Right lobe of liver (tissue), 6 donors: ENCODE data around the gene NDUFS2. TPM values are rescaled to one million over a fixed set of nuclear protein-coding genes. Genes with fewer than 3 reads are reported as not detected.
A peak's percentile ranks its signal among the peaks of the same experiment; 100 is the strongest.

Experiments
- ATAC-seq, 4 donors: fragments of 200-7000 bp; cut with Tn5 transposase; one replicate each; pipeline ENCODE4 v1.9.1; 2020; ENCODE audit warnings: mild to moderate bottlenecking in 4 of 4, moderate library complexity in 4 of 4
- DNase-seq, 3 donors: peaks; one replicate each; pipeline ENCODE4 v3.0.0-alpha.2; 2020
- H3K27ac ChIP-seq, 3 donors: fragments of 200-600 bp; one replicate each; pipeline ENCODE4 v1.8.0; 2022
- H3K27me3 ChIP-seq, 2 donors: fragments of 200-600 bp; one replicate each; pipeline ENCODE4 v1.8.0; 2022
- H3K36me3 ChIP-seq, 4 donors: fragments of 200-600 bp; sonication (generic) in 1 of 4; one replicate each; pipeline versions ENCODE4 v1.5.1 to v1.8.0; 2017 to 2022; ENCODE audit warnings: control low read depth in 1 of 4
- H3K4me1 ChIP-seq, 4 donors: fragments of 200-600 bp; sonication (generic) in 1 of 4; one replicate each; pipeline versions ENCODE4 v1.5.1 to v1.8.0; 2017 to 2022; ENCODE audit warnings: control low read depth in 1 of 4
- H3K4me3 ChIP-seq, 3 donors: fragments of 200-600 bp; one replicate each; pipeline ENCODE4 v1.8.0; 2022
- H3K9me3 ChIP-seq, 4 donors: fragments of 200-600 bp; sonication (generic) in 1 of 4; one replicate each; pipeline versions ENCODE4 v1.5.1 to v1.8.0; 2017 to 2022; ENCODE audit warnings: control low read depth in 1 of 4
- POLR2A ChIP-seq: fragments of 450-650 bp; IDR thresholded peaks from one replicate; pipeline ENCODE4 v1.6.1; 2017; ENCODE audit warnings: antibody characterized with exemption, mild to moderate bottlenecking
- whole genome bisulfite sequencing: methylation state at CpG from one replicate; pipeline ENCODE4 v1.1.6; 2018; ENCODE audit warnings: low coverage, low lambda C conversion rate; ENCODE audit not compliant: insufficient coverage; ENCODE audit errors: missing lambda C conversion rate; 5-methylcytosine and 5-hydroxymethylcytosine counted together
- intact Hi-C, 2 donors: fragments of 100-400 bp; cut with DNase I; formaldehyde crosslinking; loops; one replicate each; pipeline versions ENCODE4 v1.11.2 to v1.14.1; 2022
- total RNA-seq, 6 experiments: library from RNA; depleted of rRNA in 2 of 6; stranded (reverse); fragments of >200 nt in 2 of 6; fragmentation: NEBNext Ultra II Directional in 3 of 6; extraction: Animal tissue kit (Norgen Biotek cat#: 25700) in 3 of 6; gene quantifications; one replicate each; pipeline versions ENCODE4 v1.1.0 to v1.2.4, GENCODE V29; 2016 to 2023
- TF ChIP-seq, protein P1 (sequence below), 4 donors: fragments of 200-600 bp in 3 of 4; fragments of 450-650 bp in 1 of 4; IDR thresholded peaks; one replicate each; pipeline versions ENCODE4 v1.5.1 to v1.8.0; 2016 to 2022; ENCODE audit warnings: antibody characterized with exemption in 4 of 4, mild to moderate bottlenecking in 2 of 4
- donor health status: DM: no; HTN: yes; CAD: no.
- donor health status: DM: no; HTN: no; CAD: no.
- donor health status: DM: no; HTN: no; CAD: no.
- donor health status: DM: no; HTN: yes; CAD: no.
- donor health status: DM: no; HTN: yes; CAD: no.

NDUFS2 gene
- total RNA-seq, 6 experiments from 2014 or later = 91.1 to 157 (median 107) TPM

DNA sequence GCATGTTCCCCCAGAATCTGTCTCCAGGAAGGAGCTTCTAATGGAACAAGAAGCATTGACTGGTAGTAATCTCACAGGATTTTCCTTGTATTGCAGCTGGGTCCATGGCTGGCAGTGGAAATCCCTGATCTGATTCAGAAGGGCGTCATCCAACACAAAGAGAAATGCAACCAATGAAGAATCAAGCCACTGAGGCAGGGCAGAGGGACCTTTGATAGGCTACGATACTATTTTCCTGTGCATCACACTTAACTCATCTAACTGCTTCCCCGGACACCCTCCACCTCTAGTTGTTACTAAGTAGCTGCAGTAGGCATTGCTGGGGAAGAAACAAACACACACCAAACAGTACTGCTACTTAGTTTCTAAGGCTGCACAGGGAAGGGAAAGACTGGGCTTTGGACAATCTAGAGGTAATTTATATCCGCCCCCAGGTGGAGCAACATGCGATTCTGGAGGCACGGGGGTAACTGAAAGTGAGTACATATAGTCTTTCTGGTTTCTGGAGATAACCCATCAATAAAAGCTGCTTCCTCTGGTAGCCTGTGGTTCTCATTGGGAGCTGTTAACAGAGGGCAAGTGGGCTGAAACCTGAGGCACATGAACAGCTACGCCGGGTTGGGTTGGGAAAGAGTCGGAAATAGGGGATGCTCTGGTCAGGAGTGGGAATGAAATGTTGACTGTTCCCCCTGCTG is 43.7 kb upstream of the NDUFS2 start:
- H3K27ac ChIP-seq = peak overlapping the region; percentile 73 to 85 (median 78)
- H3K27me3 ChIP-seq = no peaks in the 10 kb centered on the region
- TF ChIP-seq POLR2A = no peak
- TF ChIP-seq, protein P1, sequence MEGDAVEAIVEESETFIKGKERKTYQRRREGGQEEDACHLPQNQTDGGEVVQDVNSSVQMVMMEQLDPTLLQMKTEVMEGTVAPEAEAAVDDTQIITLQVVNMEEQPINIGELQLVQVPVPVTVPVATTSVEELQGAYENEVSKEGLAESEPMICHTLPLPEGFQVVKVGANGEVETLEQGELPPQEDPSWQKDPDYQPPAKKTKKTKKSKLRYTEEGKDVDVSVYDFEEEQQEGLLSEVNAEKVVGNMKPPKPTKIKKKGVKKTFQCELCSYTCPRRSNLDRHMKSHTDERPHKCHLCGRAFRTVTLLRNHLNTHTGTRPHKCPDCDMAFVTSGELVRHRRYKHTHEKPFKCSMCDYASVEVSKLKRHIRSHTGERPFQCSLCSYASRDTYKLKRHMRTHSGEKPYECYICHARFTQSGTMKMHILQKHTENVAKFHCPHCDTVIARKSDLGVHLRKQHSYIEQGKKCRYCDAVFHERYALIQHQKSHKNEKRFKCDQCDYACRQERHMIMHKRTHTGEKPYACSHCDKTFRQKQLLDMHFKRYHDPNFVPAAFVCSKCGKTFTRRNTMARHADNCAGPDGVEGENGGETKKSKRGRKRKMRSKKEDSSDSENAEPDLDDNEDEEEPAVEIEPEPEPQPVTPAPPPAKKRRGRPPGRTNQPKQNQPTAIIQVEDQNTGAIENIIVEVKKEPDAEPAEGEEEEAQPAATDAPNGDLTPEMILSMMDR (IDR thresholded peaks at IDR 0.05) = no peak
- WGBS = 50% methylated on average over 5 of the region's 9 CpGs
- peak overlapping the region; percentile 84 to 93 (median 87) for H3K4me3 ChIP-seq
- H3K36me3 ChIP-seq = peaks cover 0 to 18% (median 0%) of the 10 kb centered on the region in 4 donors
- intact Hi-C loops = no loop called here
- ATAC-seq (no peak), DNase-seq (no peak)
- peaks cover 0 to 8% (median 0%) of the 10 kb centered on the region in 4 donors for H3K4me1 ChIP-seq
- H3K9me3 ChIP-seq = no peaks in the 10 kb centered on the region

- H3K9me3 ChIP-seq = no peaks in the 10 kb centered on the region
- WGBS = 1% methylated on average over 35 of the region's 60 CpGs
- H3K27me3 ChIP-seq = no peaks in the 10 kb centered on the region
- peak; percentile 96 to 98 (median 96) for ATAC-seq
- peak; percentile 55 for TF ChIP-seq POLR2A
- TF ChIP-seq, protein P1 (IDR thresholded peaks at IDR 0.05) = peak in 2 of 4 donors; percentile 11 to 14
- intact Hi-C loops = no loop called here
- DNase-seq = peak; percentile 94 to 96 (median 94)
- peak within 1 kb of the TSS; percentile 84 to 93 (median 87) for H3K4me3 ChIP-seq
- H3K36me3 ChIP-seq = peaks cover 0 to 22% (median 0%) of the 10 kb centered on the region in 4 donors
- peaks cover 0 to 8% (median 0%) of the 10 kb centered on the region in 4 donors for H3K4me1 ChIP-seq
- peak within 1 kb of the TSS; percentile 73 to 85 (median 78) for H3K27ac ChIP-seq
Observed at GRCh38 chr1:161159087-161159912, 42.9 kb upstream of the NDUFS2 start, which contains the start of gene USP21. Gene USP21 (plus strand): TSS chr1:161159500. CDS start chr1:161160641, 1,141 bp downstream.

- TF ChIP-seq, protein P1 (IDR thresholded peaks at IDR 0.05) = no peak
- no peak for TF ChIP-seq POLR2A
- Histone ChIP-seq H3K27me3 (no peaks in the 10 kb centered on the region), H3K27ac (peak overlapping the region; percentile 73 to 85 (median 78)), H3K4me3 (peak overlapping the region; percentile 84 to 93 (median 87)), H3K36me3 (peaks cover 0 to 22% (median 0%) of the 10 kb centered on the region in 4 donors), H3K9me3 (no peaks in the 10 kb centered on the region), H3K4me1 (peaks cover 0 to 8% (median 0%) of the 10 kb centered on the region in 4 donors)
- no peak for ATAC-seq
- intact Hi-C loops = no loop called here
- no peak for DNase-seq
- 15% methylated on average over 5 of the region's 11 CpGs for WGBS
Observed at GRCh38 chr1:161159913-161160243, 42.3 kb upstream of the NDUFS2 start.

DNA sequence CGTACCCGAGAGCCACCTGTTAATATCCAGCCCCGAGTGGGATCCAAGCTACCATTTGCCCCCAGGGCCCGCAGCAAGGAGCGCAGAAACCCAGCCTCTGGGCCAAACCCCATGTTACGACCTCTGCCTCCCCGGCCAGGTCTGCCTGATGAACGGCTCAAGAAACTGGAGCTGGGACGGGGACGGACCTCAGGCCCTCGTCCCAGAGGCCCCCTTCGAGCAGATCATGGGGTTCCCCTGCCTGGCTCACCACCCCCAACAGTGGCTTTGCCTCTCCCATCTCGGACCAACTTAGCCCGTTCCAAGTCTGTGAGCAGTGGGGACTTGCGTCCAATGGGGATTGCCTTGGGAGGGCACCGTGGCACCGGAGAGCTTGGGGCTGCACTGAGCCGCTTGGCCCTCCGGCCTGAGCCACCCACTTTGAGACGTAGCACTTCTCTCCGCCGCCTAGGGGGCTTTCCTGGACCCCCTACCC is 41.5 kb upstream of the NDUFS2 start:
- Histone ChIP-seq H3K9me3 (no peaks in the 10 kb centered on the region), H3K36me3 (peaks cover 0 to 22% (median 0%) of the 10 kb centered on the region in 4 donors), H3K4me3 (no peak overlapping the region), H3K27ac (no peak overlapping the region), H3K4me1 (peaks cover 0 to 15% (median 0%) of the 10 kb centered on the region in 4 donors), H3K27me3 (no peaks in the 10 kb centered on the region)
- intact Hi-C loops = no loop called here
- no peak for ATAC-seq
- TF ChIP-seq POLR2A = no peak
- TF ChIP-seq, protein P1 (IDR thresholded peaks at IDR 0.05) = no peak
- WGBS = 100% methylated on average over 1 of the region's 22 CpGs
- DNase-seq = no peak
